Measurements from ENCODE around the gene LMOD1.

Gene LMOD1

DNA sequence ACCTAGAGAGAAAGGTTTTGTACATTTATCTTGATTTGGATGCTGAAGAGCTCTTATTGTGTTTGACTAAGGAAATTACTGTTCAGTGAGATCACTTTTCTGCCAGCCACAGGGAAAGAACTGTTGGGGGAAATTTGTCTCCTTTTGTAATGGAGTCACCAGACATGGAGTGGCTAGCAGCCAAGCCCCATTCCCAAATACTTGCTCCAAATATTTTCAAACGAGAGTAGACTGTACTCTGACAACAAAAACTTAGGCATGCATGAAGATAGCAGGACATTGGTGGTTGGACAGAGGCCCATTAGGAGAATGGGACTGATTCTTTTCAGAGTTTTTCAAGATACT is 96.3 kb downstream of the LMOD1 start:
- Mint-ChIP-seq H3K4me1 (peaks cover 10% of the 10 kb centered on the region), H3K4me3 (no peak overlapping the region), H3K27ac (peak overlapping the region; percentile 5), H3K9me3 (no peaks in the 10 kb centered on the region), H3K27me3 (no peaks in the 10 kb centered on the region), H3K36me3 (ENCODE audit: low read depth) (peaks cover 54% of the 10 kb centered on the region)
- DNase-seq (no peak), ATAC-seq (no peak)

DNA sequence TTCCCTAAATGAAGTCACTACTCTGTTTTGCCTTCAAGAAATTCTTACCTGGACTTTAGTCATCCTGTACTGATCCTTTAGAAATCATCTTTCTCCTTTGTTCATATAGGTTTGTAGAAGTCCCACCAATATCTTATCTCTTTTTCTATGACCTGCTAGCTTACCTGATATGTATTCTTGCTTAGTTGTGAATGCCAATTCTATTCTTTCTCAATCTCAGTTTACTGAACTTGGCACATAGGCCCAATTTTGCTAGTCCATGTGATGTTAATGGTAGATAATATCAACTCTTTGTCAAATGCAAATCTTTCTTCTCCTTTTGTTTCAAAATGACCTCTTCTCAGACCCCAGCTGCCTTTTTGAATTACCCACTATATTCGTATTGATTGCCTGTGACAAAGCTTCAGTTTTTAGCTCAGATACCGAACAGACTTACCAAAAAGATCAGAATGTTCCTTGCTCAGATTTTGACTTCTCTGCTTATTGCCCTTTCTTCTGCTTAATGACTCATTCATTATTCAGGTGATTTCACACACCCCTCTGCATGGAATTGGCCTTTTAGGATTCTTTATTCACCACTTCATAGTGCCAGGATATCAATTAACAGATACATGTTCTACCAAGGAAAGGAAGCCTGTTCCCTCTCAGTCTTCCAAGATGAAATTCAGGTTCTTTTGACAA is 96.8 kb downstream of the LMOD1 start:
- H3K9me3 Mint-ChIP-seq = no peaks in the 10 kb centered on the region
- H3K4me1 Mint-ChIP-seq = peaks cover 12% of the 10 kb centered on the region
- no peak overlapping the region for H3K4me3 Mint-ChIP-seq
- ATAC-seq (no peak), DNase-seq (no peak)
- H3K27ac Mint-ChIP-seq = peak overlapping the region; percentile 5
- H3K27me3 Mint-ChIP-seq = no peaks in the 10 kb centered on the region
- peaks cover 49% of the 10 kb centered on the region for H3K36me3 Mint-ChIP-seq (ENCODE audit: low read depth)

- Mint-ChIP-seq H3K36me3 (ENCODE audit: low read depth) (peaks cover 39% of the 10 kb centered on the region), H3K27me3 (no peaks in the 10 kb centered on the region), H3K4me3 (no peak overlapping the region), H3K4me1 (peaks cover 17% of the 10 kb centered on the region), H3K9me3 (no peaks in the 10 kb centered on the region), H3K27ac (no peak overlapping the region)
- ATAC-seq (no peak), DNase-seq (no peak)
These were observed 98.1 kb downstream of the LMOD1 start for GRCh38 chr1:201848230-201848629.

DNA sequence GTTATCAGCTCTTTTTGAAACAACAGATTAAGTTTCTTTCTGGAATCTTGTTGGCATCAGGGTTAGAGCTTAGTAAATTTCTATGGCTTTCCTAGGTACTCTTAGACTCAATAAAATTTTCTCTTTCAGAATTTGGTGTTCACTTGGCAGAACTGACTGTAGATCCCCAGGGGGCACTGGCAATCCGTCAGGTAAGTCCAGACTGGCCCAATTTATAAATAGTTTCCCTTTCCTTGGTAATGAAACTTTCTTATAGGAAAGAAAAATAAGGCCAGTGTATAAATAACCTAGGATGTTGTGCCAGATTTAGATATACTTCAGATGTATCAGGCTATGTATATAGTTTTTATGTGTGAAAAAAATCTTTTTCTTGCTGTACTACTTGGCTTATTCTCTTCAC is 99.2 kb downstream of the LMOD1 start:
- Mint-ChIP-seq H3K4me1 (peaks cover 17% of the 10 kb centered on the region), H3K4me3 (no peak overlapping the region), H3K36me3 (ENCODE audit: low read depth) (peaks cover 32% of the 10 kb centered on the region), H3K27ac (no peak overlapping the region), H3K9me3 (no peaks in the 10 kb centered on the region), H3K27me3 (no peaks in the 10 kb centered on the region)
- no peak for ATAC-seq
- no peak for DNase-seq
